ENCODE results near the gene CLCN7. TPM values are rescaled to one million over a fixed set of nuclear protein-coding genes. Genes with fewer than 3 reads are reported as not detected.

Gene CLCN7
- polyA plus RNA-seq, 1 of the 3 experiments (the other 2 are of a cell fraction), result 44.3 TPM

- ChIA-PET POLR2A (no interaction called here), CTCF (interaction anchor here (1.9 kb wide), 1 partner anchor 39 kb away, joined by 7 read pairs; no protein-coding TSS in a partner anchor)
- Histone ChIP-seq H2AFZ (ENCODE audit: low read depth) (no peak overlapping the region), H3K4me2 (no peak overlapping the region), H3K27me3 (ENCODE audit: insufficient read depth) (no peaks in the 10 kb centered on the region), H3K36me3 (replicated peaks in 1 of 2; ENCODE audit: control insufficient read depth in 1 of 2, insufficient read depth in 2 of 2, low read length in 1 of 2) (peaks cover 0 to 10% of the 10 kb centered on the region in 2 experiments), H3F3A (replicated peaks; ENCODE audit: insufficient read depth) (no peaks in the 10 kb centered on the region), H3K79me2 (ENCODE audit: insufficient read depth) (peaks cover 13% of the 10 kb centered on the region; the same call in 1 of the 2 replicates), H3K9me3 (no peaks in the 10 kb centered on the region), H3K4me3 (ENCODE audit: low read depth in 2 of 2, low read length in 1 of 2) (no peak overlapping the region), H3K9me2 (no peaks in the 10 kb centered on the region), H3K27ac (ENCODE audit: low read depth in 2 of 2, low read length in 1 of 2) (no peak overlapping the region), H3K4me1 (ENCODE audit: control insufficient read depth in 1 of 2, insufficient read depth in 2 of 2, low read depth in 1 of 2, low read length in 1 of 2) (peaks cover 0 to 3% of the 10 kb centered on the region in 2 experiments; a peak in 1 of 4 replicates), H3K9ac (no peak overlapping the region), H4K20me1 (ENCODE audit: insufficient read depth) (peaks cover 9% of the 10 kb centered on the region; the same call in 1 of the 2 replicates)
- 93% methylated on average over 10 of the region's 22 CpGs for WGBS (ENCODE audit: low lambda C conversion rate)
- DNase-seq, result no peak
- TF ChIP-seq USF1 (IDR thresholded peaks at IDR 0.05; ENCODE audit: borderline replicate concordance, low read depth), result no peak
- no peak for TF ChIP-seq YY1 (IDR thresholded peaks at IDR 0.05; ENCODE audit: low read depth)
- no peak for TF ChIP-seq FOSL2 (IDR thresholded peaks at IDR 0.05; ENCODE audit: borderline replicate concordance, low read depth)
- no peak for TF ChIP-seq RFX5 (IDR thresholded peaks at IDR 0.05; ENCODE audit: low read length)
- no peak for TF ChIP-seq GATA2 (CRISPR knock-in tag; IDR thresholded peaks at IDR 0.05)
- no peak for TF ChIP-seq CTCF (IDR thresholded peaks at IDR 0.05)
- TF ChIP-seq RCOR1 (IDR thresholded peaks at IDR 0.05; ENCODE audit: low read length), result no peak
- no peak for TF ChIP-seq FOXJ3 (CRISPR knock-in tag; IDR thresholded peaks at IDR 0.05)
- TF ChIP-seq ZBTB33 (IDR thresholded peaks at IDR 0.05; ENCODE audit: borderline replicate concordance, low read depth), result no peak
- TF ChIP-seq GABPA (IDR thresholded peaks at IDR 0.05; ENCODE audit: low read depth), result no peak
- no peak for TF ChIP-seq MEF2A (IDR thresholded peaks at IDR 0.05; ENCODE audit: borderline replicate concordance, low read depth)
- no peak for TF ChIP-seq NRF1 (IDR thresholded peaks at IDR 0.05; ENCODE audit: low read depth, low read length)
- no peak for TF ChIP-seq REST (IDR thresholded peaks at IDR 0.05; ENCODE audit: low read depth, low read length)
- no peak for TF ChIP-seq TAF1 (IDR thresholded peaks at IDR 0.05; ENCODE audit: borderline replicate concordance, low read depth, low read length)
- TF ChIP-seq POLR2AphosphoS5 (IDR thresholded peaks at IDR 0.05; ENCODE audit: low read depth, low read length), result no peak
- TF ChIP-seq ELF1 (IDR thresholded peaks at IDR 0.05), result no peak
- TF ChIP-seq USF2 (IDR thresholded peaks at IDR 0.05; ENCODE audit: borderline replicate concordance, low read depth, low read length), result no peak
- no peak for TF ChIP-seq NFIC (IDR thresholded peaks at IDR 0.05; ENCODE audit: borderline replicate concordance)
- no peak for TF ChIP-seq TEAD4 (IDR thresholded peaks at IDR 0.05; ENCODE audit: borderline replicate concordance, insufficient read depth)
Measured at GRCh38 chr16:1403036-1403435, 71.8 kb downstream of the CLCN7 start.

Measured in SK-N-SH (cell line).